GM23338 (cell line): ENCODE results near the gene TANGO2. TPM values are rescaled to one million over a fixed set of nuclear protein-coding genes. Genes with fewer than 3 reads are reported as not detected.

Source experiments
- ATAC-seq: fragments of 200-7000 bp; cut with Tn5 transposase; 3 replicates; pipeline ENCODE4 v1.9.1; 2020
- DNase-seq: peaks from one replicate; pipeline ENCODE4 v3.0.0-alpha.2; 2015; ENCODE audit warnings: low spot score
- H2AFZ ChIP-seq: fragments of 200-600 bp; sonication (generic); 2 replicates; pipeline ENCODE4 v1.8.0; 2016; ENCODE audit warnings: antibody characterized with exemption, mild to moderate bottlenecking, moderate library complexity
- H3F3A ChIP-seq: fragments of 200-600 bp; sonication (generic); replicated peaks from 2 replicates; pipeline ENCODE4 v1.8.0; 2017; ENCODE audit warnings: antibody characterized with exemption, mixed run types, low read depth
- H3K27ac ChIP-seq: fragments of 200-600 bp; sonication (generic); 2 replicates; pipeline ENCODE4 v1.6.1; 2016; ENCODE audit warnings: low read depth
- H3K27me3 ChIP-seq: fragments of 200-600 bp; sonication (generic); 2 replicates; pipeline ENCODE4 v1.8.0; 2016; ENCODE audit warnings: mild to moderate bottlenecking, mixed run types, moderate library complexity; ENCODE audit not compliant: insufficient read depth
- H3K36me3 ChIP-seq: fragments of 200-600 bp; sonication (generic); 2 replicates; pipeline ENCODE4 v1.8.0; 2016; ENCODE audit warnings: mild to moderate bottlenecking; ENCODE audit not compliant: insufficient read depth
- H3K4me1 ChIP-seq: fragments of 200-600 bp; sonication (generic); 2 replicates; pipeline ENCODE4 v1.8.0; 2016; ENCODE audit warnings: mild to moderate bottlenecking, moderate library complexity; ENCODE audit not compliant: insufficient read depth
- H3K4me2 ChIP-seq: fragments of 200-600 bp; sonication (generic); 2 replicates; pipeline ENCODE4 v1.7.1; 2017; ENCODE audit warnings: mixed run types
- H3K4me3 ChIP-seq: fragments of 200-600 bp; sonication (generic); 2 replicates; pipeline ENCODE4 v1.6.1; 2016; ENCODE audit warnings: mixed run types
- H3K79me2 ChIP-seq: fragments of 200-600 bp; sonication (generic); replicated peaks from 2 replicates; pipeline ENCODE4 v1.8.0; 2017; ENCODE audit warnings: mild to moderate bottlenecking; ENCODE audit not compliant: insufficient read depth
- H3K9me2 ChIP-seq: fragments of 200-600 bp; sonication (generic); 2 replicates; pipeline ENCODE4 v1.8.0; 2017; ENCODE audit not compliant: insufficient read depth
- H4K20me1 ChIP-seq: fragments of 200-600 bp; sonication (generic); replicated peaks from 2 replicates; pipeline ENCODE4 v1.8.0; 2017; ENCODE audit warnings: mild to moderate bottlenecking; ENCODE audit not compliant: insufficient read depth
- H3K27ac Mint-ChIP-seq: 2 replicates; pipeline ENCODE4 v1.8.0; 2020; ENCODE audit warnings: inconsistent platforms, mild to moderate bottlenecking, moderate library complexity, mixed read lengths
- H3K27me3 Mint-ChIP-seq: 3 replicates; pipeline ENCODE4 v1.8.0; 2022; ENCODE audit warnings: low read depth, mild to moderate bottlenecking, moderate library complexity, mixed read lengths, inconsistent platforms; ENCODE audit not compliant: insufficient read depth, poor library complexity
- H3K36me3 Mint-ChIP-seq: 3 replicates; pipeline ENCODE4 v1.8.0; 2021; ENCODE audit warnings: low read depth, mild to moderate bottlenecking, inconsistent platforms, moderate library complexity, mixed read lengths
- H3K4me1 Mint-ChIP-seq: 3 replicates; pipeline ENCODE4 v1.8.0; 2020; ENCODE audit warnings: mild to moderate bottlenecking, inconsistent platforms, mixed read lengths
- H3K4me3 Mint-ChIP-seq: 3 replicates; pipeline ENCODE4 v1.8.0; 2021; ENCODE audit warnings: moderate library complexity, mild to moderate bottlenecking, inconsistent platforms, mixed read lengths
- H3K9me3 Mint-ChIP-seq: 3 replicates; pipeline ENCODE4 v1.8.0; 2020; ENCODE audit warnings: moderate library complexity, mild to moderate bottlenecking, inconsistent platforms, mixed read lengths
- CREB1 ChIP-seq: fragments of 250-450 bp; sonication (Bioruptor Pico); IDR thresholded peaks from 2 replicates; pipeline ENCODE4 v1.5.0; 2020; ENCODE audit warnings: low read depth, mild to moderate bottlenecking, moderate library complexity
- CTCF ChIP-seq, 2 experiments: fragments of 200-600 bp in 1 of 2; sonication (generic) in 1 of 2; conservative IDR thresholded peaks; 2 replicates each; pipeline versions ENCODE4 v1.5.1 to v1.6.1; 2016 to 2017; ENCODE audit warnings: antibody characterized with exemption in 2 of 2, low read depth in 2 of 2, mild to moderate bottlenecking in 2 of 2, moderate library complexity in 1 of 2
- EZH2 ChIP-seq: fragments of 200-600 bp; sonication (generic); IDR thresholded peaks from one replicate; pipeline ENCODE4 v1.8.0; 2017; ENCODE audit warnings: antibody characterized with exemption, mild to moderate bottlenecking, low read depth; ENCODE audit not compliant: unreplicated experiment
- JUNB ChIP-seq: IDR thresholded peaks from one replicate; pipeline ENCODE4 v1.6.1; 2016; ENCODE audit warnings: antibody characterized with exemption; ENCODE audit not compliant: unreplicated experiment
- POLR2AphosphoS5 ChIP-seq: IDR thresholded peaks from 2 replicates; pipeline ENCODE4 v1.6.1; 2016; ENCODE audit warnings: antibody characterized with exemption, low read depth
- STAT1 ChIP-seq: IDR thresholded peaks from one replicate; pipeline ENCODE4 v1.6.1; 2016; ENCODE audit warnings: antibody characterized with exemption; ENCODE audit not compliant: unreplicated experiment
- ZNF114 ChIP-seq: fragments of 250-450 bp; sonication (Bioruptor Pico); IDR thresholded peaks from 2 replicates; pipeline ENCODE4 v1.5.0; 2020; ENCODE audit warnings: mild to moderate bottlenecking, moderate library complexity
- ZNF331 ChIP-seq: fragments of 250-450 bp; sonication (Bioruptor Pico); IDR thresholded peaks from 2 replicates; pipeline ENCODE4 v1.5.0; 2020; ENCODE audit warnings: low read depth, mild to moderate bottlenecking, moderate library complexity
- ZNF462 ChIP-seq: fragments of 250-450 bp; sonication (Bioruptor Pico); IDR thresholded peaks from 2 replicates; pipeline ENCODE4 v1.5.0; 2020; ENCODE audit warnings: mild to moderate bottlenecking, moderate library complexity
- polyA plus RNA-seq: library from polyadenylated mRNA; unstranded; fragments of >200 nt; fragmentation: Nextera tagmentation; extraction: Ambion mirVana; gene quantifications from 2 replicates; pipeline ENCODE4 v1.2.1, GENCODE V29; 2016
- total RNA-seq: library from RNA; depleted of rRNA; stranded (reverse); fragments of >200 nt; shearing (Covaris generic); gene quantifications from 2 replicates; pipeline ENCODE4 v1.2.3, GENCODE V29; 2014
- TF ChIP-seq, protein P1 (sequence below): IDR thresholded peaks from one replicate; pipeline ENCODE4 v1.6.1; 2018; ENCODE audit warnings: antibody characterized with exemption; ENCODE audit not compliant: unreplicated experiment

TANGO2 gene
- total and polyA plus RNA-seq, 2 experiments from 2014 or later: 6.9 to 15.0 TPM

DNA sequence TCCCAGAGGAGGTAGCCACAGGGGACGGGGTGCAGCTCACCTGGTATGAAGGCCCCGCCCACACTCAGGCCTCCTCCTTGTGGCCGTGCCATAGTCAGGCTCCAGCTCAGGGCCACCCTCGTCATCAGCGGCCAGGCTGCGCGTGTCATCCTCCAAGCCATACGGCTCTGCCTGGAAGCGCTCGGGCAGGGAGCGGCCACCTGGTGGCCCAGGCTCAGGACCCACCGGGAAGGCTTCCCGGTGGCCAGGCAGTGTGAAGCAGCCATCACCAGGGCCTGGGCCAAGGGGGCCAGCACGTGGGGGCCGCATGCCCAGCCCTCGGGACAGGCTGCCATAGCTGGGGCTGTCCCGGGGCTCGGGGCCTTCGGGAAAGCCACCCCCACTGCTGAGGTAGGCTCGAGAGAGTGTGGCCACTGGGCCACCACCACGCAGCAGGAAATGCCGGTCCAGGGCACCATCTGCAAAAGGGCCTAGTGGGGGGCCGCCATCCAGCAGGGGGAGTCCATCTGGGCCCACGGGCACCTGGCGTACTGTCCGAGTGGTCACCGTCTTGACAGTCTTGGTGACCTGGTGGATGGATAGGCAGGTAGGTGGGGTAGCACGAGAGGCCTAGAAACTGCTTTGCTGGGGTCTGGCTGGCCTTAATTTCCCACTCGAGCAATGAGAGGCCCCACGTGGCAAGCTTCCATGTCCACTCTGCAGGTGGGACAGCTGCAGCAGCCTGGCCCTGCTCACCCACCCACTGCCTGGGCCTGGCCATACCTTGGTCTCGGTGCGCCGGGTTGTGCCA, 39.5 kb upstream of the TANGO2 start:
- peaks cover 6% of the 10 kb centered on the region; the same call in 1 of the 2 replicates for H3K4me1 ChIP-seq
- H2AFZ ChIP-seq: no peak overlapping the region
- H3K27ac ChIP-seq: no peak overlapping the region
- no peak for ATAC-seq
- H3K4me2 ChIP-seq: no peak overlapping the region
- H3K9me2 ChIP-seq: no peaks in the 10 kb centered on the region
- 0 out of 2 replicates have a peak, but pooled peaks cover 4% of the 10 kb centered on the region for H3K36me3 ChIP-seq
- DNase-seq: no peak
- H3K27me3 ChIP-seq: no peaks in the 10 kb centered on the region
- H4K20me1 ChIP-seq: no peaks in the 10 kb centered on the region; the same call in 1 of the 2 replicates
- peaks cover 3% of the 10 kb centered on the region for H3K27me3 Mint-ChIP-seq
- peaks cover 9% of the 10 kb centered on the region for H3K36me3 Mint-ChIP-seq
- H3K9me3 Mint-ChIP-seq: no peaks in the 10 kb centered on the region
- H3K27ac Mint-ChIP-seq: no peak overlapping the region
- H3K4me3 Mint-ChIP-seq: no peak overlapping the region
- H3F3A ChIP-seq: no peaks in the 10 kb centered on the region
- H3K4me1 Mint-ChIP-seq: peaks cover 3% of the 10 kb centered on the region
- TF ChIP-seq ZNF114 (no peak), CTCF (conservative IDR thresholded peaks at IDR 0.05; ENCODE audit: low read depth in 2 of 2) (no peak), EZH2 (no peak), ZNF331 (no peak), JUNB (no peak), ZNF462 (CRISPR knock-in tag) (no peak), CREB1 (CRISPR knock-in tag) (no peak), POLR2AphosphoS5 (no peak), STAT1 (no peak)
- TF ChIP-seq, protein P1, sequence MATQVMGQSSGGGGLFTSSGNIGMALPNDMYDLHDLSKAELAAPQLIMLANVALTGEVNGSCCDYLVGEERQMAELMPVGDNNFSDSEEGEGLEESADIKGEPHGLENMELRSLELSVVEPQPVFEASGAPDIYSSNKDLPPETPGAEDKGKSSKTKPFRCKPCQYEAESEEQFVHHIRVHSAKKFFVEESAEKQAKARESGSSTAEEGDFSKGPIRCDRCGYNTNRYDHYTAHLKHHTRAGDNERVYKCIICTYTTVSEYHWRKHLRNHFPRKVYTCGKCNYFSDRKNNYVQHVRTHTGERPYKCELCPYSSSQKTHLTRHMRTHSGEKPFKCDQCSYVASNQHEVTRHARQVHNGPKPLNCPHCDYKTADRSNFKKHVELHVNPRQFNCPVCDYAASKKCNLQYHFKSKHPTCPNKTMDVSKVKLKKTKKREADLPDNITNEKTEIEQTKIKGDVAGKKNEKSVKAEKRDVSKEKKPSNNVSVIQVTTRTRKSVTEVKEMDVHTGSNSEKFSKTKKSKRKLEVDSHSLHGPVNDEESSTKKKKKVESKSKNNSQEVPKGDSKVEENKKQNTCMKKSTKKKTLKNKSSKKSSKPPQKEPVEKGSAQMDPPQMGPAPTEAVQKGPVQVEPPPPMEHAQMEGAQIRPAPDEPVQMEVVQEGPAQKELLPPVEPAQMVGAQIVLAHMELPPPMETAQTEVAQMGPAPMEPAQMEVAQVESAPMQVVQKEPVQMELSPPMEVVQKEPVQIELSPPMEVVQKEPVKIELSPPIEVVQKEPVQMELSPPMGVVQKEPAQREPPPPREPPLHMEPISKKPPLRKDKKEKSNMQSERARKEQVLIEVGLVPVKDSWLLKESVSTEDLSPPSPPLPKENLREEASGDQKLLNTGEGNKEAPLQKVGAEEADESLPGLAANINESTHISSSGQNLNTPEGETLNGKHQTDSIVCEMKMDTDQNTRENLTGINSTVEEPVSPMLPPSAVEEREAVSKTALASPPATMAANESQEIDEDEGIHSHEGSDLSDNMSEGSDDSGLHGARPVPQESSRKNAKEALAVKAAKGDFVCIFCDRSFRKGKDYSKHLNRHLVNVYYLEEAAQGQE: no peak
- peaks cover 9% of the 10 kb centered on the region for H3K79me2 ChIP-seq
- H3K4me3 ChIP-seq: no peak overlapping the region
